GM10248 (cell line): ENCODE data around the gene USP24.

Source experiments
- CTCF ChIA-PET: fragments of 300-600 bp; sonication (Branson Sonifier 250); formaldehyde crosslinking; extraction: SDS; loops from one replicate; lab custom pipeline; 2021; ENCODE audit warnings: antibody characterized with exemption; lab: Yijun Ruan, JAX
- POLR2A ChIA-PET: fragments of 350-650 bp; sonication (Branson Sonifier 250); formaldehyde crosslinking; extraction: SDS; loops from one replicate; lab custom pipeline; 2020; ENCODE audit warnings: antibody characterized with exemption; lab: Yijun Ruan, JAX
- DNase-seq: peaks from one replicate; pipeline ENCODE4 v3.0.0; 2012; ENCODE audit errors: extremely low spot score
- CTCF ChIP-seq: IDR thresholded peaks from 2 replicates; pipeline ENCODE4 v1.5.1; 2012; ENCODE audit warnings: mild to moderate bottlenecking, low read depth; ENCODE audit errors: extremely low read depth, missing control alignments, control extremely low read depth

Gene USP24

GRCh38 chr1:55172272-55172671, 42.9 kb downstream of the USP24 start:
- no peak for TF ChIP-seq CTCF
- ChIA-PET CTCF (interaction anchor here (1.3 to 2.5 kb wide), 3 partner anchors 11 to 37 kb away, joined by 3 to 6 read pairs (median 4); no protein-coding TSS in a partner anchor), POLR2A (no interaction called here)
- no peak for DNase-seq

GRCh38 chr1:55171694-55172093, 43.5 kb downstream of the USP24 start:
- no peak for TF ChIP-seq CTCF
- ChIA-PET CTCF (interaction anchor here (1.3 to 2.5 kb wide), 3 partner anchors 10 to 38 kb away, joined by 3 to 6 read pairs (median 4); no protein-coding TSS in a partner anchor), POLR2A (no interaction called here)
- DNase-seq: no peak

DNA sequence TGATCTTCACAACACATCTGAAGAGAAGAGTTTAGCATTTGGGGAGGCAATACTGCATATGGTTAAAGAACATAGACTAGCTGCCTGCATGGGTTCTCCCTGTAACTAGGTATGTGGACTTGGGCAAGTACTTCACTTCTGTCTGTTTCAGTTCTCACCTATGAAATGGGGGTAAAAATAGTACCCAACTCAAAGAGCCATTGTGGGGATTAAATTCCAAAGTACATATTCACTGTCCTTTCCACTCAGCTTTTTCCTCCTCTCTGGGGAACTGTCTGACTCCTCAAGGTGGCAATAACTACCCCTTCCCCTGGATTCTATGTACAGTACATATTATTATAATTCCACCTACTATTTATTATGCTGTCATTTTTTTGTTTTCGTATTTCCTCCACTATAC, 44.7 kb downstream of the USP24 start:
- POLR2A ChIA-PET: no interaction called here
- CTCF ChIA-PET: interaction anchor here (1.2 kb wide), 1 partner anchor 27 kb away, joined by 3 read pairs; no protein-coding TSS in a partner anchor
- TF ChIP-seq CTCF: no peak
- DNase-seq: no peak

DNA sequence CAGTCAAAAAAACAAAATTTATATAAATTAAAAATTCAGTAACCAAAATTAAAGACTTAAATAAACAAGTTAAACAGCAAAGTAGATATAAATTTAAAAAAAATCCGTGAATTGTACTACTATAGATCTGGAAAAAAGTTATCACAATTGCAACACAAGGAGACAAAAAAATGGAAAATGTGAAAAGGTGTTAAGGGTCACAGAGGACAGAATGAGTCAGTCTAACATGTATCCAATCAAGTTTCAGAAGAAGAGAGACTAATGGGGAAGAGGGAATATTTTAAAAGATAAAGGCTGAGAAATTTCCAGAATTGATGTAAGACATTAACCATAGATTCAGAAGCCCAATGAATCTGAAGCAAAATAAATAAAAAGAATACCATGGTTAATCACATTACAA, 46.0 kb downstream of the USP24 start:
- ChIA-PET POLR2A (no interaction called here), CTCF (no interaction called here)
- no peak for TF ChIP-seq CTCF
- no peak for DNase-seq

DNA sequence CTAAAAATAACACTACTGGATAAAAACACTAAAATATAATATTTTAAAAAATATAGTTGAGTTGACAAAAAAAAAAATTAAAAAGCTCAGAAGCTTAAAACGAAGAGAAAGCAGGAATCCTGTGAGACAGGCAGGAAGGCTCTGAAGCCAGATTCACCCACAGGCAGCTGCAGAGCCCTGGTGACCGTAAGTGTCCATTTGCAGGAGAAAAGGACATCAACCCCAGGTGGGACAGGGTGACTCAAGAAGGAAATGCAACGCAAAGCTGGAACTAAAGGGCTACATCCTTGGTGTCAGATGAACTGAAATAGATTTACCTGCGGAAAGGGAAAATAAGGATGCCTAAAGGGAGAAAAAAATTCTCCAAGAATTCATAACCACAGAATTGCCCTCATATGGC, 46.8 kb downstream of the USP24 start:
- no peak for TF ChIP-seq CTCF
- CTCF ChIA-PET: no interaction called here
- DNase-seq: no peak
- POLR2A ChIA-PET: no interaction called here

GRCh38 chr1:55167224-55167871, 47.8 kb downstream of the USP24 start:
- ChIA-PET CTCF (interaction anchor here (1.2 to 1.4 kb wide), 4 partner anchors 10 to 45 kb away, joined by 3 to 4 read pairs (median 3); no protein-coding TSS in a partner anchor), POLR2A (no interaction called here)
- DNase-seq: no peak
- no peak for TF ChIP-seq CTCF

GRCh38 chr1:55164906-55165305, 50.3 kb downstream of the USP24 start:
- no peak for DNase-seq
- POLR2A ChIA-PET: no interaction called here
- TF ChIP-seq CTCF: no peak
- CTCF ChIA-PET: interaction anchor here (1.1 to 1.2 kb wide), 2 partner anchors 12 to 88 kb away, joined by 3 read pairs; no protein-coding TSS in a partner anchor
